Fibroblast of pulmonary artery (primary cell): ENCODE data around the gene OGN.

ENCODE experiments used
- DNase-seq: peaks from one replicate; pipeline ENCODE4 v3.0.0-alpha.2; 2010; ENCODE audit warnings: low read depth
- H3K4me3 ChIP-seq: replicated peaks from 2 replicates; pipeline ENCODE4 v1.5.1; 2011; ENCODE audit warnings: low read depth, mild to moderate bottlenecking, control low read depth, low read length, moderate library complexity
- TF ChIP-seq, protein P1 (sequence below): IDR thresholded peaks from 2 replicates; pipeline ENCODE4 v1.5.1; 2011; ENCODE audit warnings: mild to moderate bottlenecking, control low read depth, low read length, inconsistent platforms; ENCODE audit errors: missing control alignments

The OGN gene

DNA sequence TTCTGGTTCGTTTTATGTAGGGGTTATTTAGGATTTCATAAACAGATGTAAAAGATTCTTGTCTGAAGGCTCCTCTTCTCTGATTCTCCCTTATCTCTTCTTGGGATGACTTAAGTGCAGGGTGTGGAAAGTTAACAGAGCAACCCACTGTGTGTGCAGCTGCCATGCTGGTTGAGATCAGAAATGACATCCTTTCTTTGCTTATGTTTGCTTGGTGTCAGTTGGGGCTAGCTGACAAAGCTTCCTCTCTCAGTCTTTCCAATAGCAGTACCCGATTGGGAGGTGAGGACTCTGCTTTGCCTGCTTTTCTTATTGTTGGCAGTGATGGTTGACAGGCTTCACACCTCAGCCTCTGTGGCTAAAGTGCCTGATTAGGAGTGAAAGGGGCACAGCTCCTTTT lies 26.5 kb downstream of the OGN start:
- TF ChIP-seq, protein P1, sequence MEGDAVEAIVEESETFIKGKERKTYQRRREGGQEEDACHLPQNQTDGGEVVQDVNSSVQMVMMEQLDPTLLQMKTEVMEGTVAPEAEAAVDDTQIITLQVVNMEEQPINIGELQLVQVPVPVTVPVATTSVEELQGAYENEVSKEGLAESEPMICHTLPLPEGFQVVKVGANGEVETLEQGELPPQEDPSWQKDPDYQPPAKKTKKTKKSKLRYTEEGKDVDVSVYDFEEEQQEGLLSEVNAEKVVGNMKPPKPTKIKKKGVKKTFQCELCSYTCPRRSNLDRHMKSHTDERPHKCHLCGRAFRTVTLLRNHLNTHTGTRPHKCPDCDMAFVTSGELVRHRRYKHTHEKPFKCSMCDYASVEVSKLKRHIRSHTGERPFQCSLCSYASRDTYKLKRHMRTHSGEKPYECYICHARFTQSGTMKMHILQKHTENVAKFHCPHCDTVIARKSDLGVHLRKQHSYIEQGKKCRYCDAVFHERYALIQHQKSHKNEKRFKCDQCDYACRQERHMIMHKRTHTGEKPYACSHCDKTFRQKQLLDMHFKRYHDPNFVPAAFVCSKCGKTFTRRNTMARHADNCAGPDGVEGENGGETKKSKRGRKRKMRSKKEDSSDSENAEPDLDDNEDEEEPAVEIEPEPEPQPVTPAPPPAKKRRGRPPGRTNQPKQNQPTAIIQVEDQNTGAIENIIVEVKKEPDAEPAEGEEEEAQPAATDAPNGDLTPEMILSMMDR: no peak
- H3K4me3 ChIP-seq: no peak overlapping the region
- no peak for DNase-seq

DNA sequence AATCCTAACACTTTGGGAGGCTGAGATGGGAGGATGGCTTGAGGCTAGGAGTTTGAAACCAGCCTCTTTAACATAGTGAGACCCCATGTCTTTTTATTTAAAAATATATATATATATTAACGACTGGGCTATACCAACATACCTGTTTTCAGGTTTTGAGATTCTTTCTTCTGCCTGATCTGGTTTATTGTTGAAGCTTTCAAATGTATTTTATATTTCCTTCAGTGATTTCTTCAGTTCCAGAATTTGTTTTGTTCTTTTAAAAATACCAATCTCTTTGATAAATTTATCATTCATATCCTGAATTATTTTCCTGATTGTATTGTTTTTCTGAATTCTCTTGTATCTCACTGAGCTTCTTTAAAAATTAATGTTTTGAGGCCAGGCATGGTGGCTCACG lies 31.2 kb downstream of the OGN start:
- TF ChIP-seq, protein P1: no peak
- no peak overlapping the region for H3K4me3 ChIP-seq
- DNase-seq: no peak

DNA sequence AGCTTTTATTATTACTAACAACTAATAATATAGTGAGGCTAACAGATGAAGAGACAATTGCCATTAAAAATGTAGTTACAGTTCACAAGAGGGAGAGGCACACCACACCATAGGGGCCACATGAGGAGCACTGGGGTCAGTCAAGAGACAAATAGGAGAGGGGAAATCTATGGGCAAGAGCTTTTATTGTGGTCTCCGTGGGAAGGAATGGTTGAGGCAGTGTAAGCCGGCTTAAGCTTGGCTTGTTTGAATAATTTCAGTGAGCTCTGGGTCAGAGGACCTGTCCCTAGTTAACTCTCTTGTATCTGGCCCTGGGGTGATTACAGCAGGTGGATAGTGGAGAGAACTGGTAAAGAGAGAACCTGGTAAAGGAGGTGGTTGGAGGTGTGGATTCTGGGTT lies 35.3 kb downstream of the OGN start:
- TF ChIP-seq, protein P1: no peak
- DNase-seq: no peak

DNA sequence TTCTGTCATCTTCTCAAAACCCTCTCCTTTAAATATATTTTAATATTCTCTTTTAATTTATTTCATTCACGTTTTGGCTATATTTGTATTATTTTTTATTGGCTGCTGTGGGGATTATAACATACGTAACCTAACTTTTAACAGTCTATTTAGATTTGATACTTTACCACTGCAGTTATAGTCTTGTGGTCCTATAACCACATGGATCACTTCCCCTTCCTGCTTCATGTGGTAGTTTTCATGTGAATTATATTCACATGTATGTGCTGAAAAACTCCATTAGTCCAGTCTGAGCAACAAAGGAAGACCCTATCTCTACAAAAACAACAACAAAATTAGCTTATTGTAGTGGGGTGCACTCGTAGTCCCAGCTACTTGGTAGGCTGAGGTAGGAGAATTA lies 44.3 kb downstream of the OGN start:
- TF ChIP-seq, protein P1: no peak
- no peak overlapping the region for H3K4me3 ChIP-seq
- no peak for DNase-seq

More for the DNA sequence above, 35.3 kb downstream of the OGN start:
- no peak overlapping the region for H3K4me3 ChIP-seq

DNA sequence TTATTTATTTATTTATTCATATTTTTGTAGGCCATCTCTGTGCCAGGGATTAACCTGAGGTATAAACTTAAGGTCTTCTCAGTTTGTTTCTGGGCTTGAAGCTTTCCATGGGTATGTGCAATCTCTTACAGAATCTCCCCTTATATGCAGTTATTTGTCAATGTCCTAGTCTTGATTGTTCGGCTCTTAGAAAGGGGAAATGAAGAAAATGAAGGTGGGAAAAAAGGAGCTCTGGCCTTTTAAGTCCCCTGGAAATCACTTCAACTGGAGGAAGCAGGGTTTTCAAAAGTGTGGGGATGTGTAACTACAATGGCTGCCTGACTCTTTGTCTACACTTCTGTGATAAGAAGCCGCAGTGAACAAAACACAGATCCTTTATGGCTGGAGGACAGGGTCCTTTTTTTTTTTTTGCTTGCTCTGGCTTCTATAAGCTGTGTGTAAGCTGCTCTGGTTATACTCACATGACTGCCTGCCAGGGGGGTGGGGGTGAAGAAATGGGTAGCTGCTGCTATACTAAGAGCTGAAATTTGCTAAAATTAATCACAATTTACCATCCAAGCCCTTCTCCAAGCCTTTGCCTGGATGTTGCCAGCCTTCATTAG lies 44.9 kb downstream of the OGN start:
- TF ChIP-seq, protein P1: no peak
- DNase-seq: peak; percentile 37
- no peak overlapping the region for H3K4me3 ChIP-seq

DNA sequence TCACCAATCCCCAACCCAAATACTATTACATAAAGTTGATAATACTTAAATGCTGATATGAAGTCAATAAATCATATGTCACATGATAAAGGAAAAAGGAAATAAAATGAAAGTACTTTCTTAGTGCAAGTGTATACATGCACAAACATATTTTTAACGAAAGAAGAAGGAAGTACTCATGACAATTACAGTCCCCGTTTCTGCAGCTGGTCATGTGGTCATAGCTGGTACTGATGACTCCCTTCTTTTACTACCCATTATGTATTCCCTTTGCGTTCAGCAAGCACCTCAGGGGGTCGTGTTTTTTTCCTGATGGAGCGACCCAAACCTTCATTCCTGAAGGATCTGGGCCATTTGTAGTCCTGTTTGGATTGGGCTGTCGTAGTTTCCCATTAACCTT lies 51.3 kb downstream of the OGN start:
- no peak overlapping the region for H3K4me3 ChIP-seq
- no peak for DNase-seq
- TF ChIP-seq, protein P1: no peak

DNA sequence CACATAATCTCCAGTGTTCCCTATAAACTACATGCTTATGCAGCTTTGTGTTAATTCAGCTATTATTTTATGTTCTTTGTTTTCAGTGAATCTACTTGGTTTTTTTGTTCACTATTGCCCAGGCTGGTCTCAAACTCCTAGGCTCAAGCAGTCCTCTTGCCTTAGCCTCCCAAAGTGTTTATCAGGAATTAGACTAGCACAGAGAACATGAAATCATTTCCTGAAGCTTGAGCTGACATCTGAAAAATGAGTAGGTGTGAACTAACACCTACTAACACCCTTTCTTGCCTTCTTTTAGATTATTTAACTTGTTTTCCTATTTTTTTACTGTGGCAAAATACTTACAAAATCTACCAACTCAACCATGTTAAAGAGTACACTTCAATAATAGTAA lies 53.6 kb downstream of the OGN start:
- no peak overlapping the region for H3K4me3 ChIP-seq
- TF ChIP-seq, protein P1: no peak
- peak; percentile 6 for DNase-seq
